GM18520 (cell line): ENCODE data around the gene APC.
"Not testable (repeated sequence)": the region's sequence is repeated elsewhere in the genome, so short reads cannot be mapped to it uniquely, and the experiment has no call there.

Source experiments
- ATAC-seq: cut with Tn5 transposase; IDR thresholded peaks from one replicate; pipeline ENCODE4 v1.9.1; 2021; ENCODE audit not compliant: unreplicated experiment

APC gene

DNA sequence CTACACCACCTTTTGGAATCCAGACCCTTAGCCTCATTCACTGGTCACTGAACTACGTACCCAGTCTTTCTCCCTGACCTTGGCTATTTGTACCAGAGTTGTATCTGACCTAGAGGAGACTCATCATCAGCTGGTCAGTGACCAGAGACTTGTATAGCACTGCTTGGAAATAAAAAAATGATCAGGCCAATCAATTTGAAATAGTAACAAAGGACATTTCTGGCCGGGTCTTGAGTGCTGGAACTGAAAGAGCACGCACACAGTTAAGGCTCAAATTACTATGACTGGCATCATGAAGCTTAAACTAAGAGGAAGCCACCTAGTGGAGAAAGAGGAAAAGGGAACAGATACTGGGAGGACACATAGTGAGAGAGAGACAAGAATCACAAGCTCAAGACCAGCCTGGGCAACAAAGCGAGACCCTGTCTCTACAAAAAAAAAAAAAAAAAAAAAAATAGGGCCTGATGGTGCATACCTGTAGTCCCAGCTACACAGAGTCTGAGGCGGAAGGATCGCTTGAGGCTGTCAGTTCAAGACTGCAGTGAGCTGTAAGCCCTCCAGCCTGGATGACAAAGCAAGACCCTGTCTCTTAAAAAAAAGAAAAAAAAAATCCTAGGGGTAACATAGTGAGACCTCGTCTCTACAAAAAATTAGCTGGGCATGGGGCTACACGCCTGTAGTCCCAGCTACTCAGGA, 110.6 kb downstream of the APC start:
- ATAC-seq = peak; percentile 98

DNA sequence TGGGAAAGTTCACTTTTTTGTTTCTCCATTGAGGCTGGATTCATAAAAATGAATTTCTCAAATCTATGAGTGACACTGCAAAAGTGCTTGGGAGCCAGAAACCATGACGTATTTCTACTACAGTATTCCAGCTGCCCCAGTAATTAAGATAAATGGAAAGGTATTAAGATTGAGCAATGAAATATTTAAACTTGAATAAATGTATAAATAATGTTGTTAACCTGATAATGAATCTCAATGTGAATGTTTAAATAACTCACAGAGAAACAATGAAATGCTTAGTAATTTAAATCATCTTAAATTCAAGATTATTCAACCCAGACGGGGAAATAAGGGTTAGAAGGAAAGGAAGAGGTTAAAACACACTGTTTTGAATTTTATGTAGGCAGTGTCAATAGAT, 112.2 kb downstream of the APC start:
- no peak for ATAC-seq

DNA sequence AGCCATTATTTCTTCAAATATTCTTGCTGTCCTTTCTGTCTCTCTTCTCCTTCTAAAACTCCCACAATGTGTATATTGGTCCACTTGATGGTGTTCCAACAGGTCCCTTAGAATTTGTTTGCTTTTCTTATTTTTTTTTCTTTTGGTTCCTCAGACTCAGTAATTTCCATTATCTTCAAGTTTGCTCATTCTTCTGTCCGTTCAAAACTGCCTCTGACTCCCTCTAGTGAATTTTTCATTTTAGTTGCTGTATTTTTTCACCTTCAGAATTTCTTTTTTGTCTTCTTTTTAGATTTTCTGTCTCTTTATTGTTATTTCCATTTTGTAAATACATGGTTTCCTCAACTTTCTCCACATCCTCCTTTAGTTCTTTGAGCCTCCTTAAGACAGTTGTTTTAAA, 117.0 kb downstream of the APC start:
- ATAC-seq = no peak

DNA sequence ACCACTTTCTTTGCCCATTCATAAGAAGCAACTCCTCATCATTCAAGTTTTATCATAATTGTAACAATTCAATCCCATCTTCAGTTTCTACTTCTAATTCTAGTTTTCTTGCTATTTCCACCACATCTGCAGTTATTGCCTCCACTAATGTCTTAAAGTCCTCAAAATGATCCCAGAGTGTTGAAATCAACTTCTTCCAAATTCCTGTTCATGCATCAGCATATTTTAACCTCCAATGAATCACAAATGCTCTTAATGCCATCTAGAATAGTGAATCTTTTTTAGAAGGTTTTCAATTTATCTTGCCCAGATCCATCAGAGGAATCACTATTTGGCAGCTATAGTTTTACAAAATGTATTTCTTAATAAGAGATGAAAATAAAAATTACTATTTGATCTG, 120.2 kb downstream of the APC start:
- no peak for ATAC-seq

DNA sequence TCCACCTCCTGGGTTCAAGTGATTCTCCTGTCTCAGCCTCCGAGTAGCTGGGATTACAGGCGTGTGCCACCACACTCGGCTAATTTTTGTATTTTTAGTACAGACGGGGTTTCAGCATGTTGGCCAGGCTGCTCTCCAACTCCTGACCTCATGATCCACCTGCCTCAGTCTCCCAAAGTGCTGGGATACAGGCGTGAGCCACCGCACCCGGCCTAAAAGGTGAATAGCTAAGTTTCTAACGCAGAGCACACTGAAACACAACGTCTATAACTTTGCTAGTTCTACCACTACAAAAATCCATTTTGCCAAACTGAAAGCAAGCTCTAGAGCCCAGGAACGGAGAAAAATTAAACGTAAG, 122.9 kb downstream of the APC start:
- not testable (repeated sequence) for ATAC-seq

DNA sequence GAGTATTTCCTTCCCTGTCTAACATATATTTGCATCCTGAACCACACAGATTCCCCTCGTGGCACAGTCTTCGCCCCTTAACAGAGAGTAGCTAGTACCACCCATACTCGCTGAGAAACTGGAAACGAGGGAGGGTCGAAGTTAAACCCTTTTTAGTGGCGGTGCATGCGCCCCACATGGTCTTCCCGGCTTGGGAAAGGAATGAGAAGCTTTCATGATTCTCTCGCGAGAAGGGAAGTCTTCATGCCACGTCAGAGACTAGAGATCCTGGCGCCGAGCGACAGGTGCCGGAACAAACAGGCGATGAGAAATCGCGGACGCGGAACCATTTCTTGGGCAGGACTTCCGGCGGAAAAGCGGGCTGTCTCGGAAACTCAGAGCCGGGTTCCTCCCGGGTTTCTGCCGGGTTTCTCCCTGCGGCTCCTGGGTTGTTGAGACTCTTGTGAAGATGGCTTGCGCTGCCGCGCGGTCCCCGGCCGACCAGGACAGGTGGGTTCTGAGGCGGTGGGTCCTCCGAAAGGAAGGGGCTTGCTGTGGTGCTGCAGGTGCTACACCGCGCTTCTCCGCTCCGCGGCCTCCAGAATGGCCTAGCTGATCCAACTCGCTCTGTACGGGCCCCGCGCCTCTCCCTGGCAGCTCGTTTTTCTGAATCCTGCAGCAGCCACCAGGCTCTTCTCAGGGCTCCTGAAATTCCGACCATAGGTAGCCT, 123.4 kb downstream of the APC start, which contains the start of gene SRP19:
SRP19 (plus strand) TSS at position 359 of the 709 bp plus-strand sequence; CDS start at position 449, 90 bp downstream.
- peak; percentile 92 for ATAC-seq

DNA sequence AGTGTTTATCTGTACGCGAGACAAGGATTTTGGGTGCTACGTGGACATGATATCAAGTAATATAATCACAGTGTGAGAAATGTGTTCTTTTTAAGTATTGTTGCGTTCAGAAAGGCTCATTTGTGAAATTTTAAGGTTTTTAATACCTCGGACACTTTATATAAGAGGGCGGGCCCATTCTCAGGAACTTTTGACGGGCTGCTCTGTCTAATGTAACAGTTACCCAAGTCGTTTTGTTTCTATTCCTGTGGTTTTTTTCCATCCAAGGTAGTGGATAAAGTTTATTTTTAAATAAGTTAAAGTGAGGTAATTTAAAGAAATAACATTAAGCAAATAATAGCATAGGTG, 123.9 kb downstream of the APC start:
- no peak for ATAC-seq

DNA sequence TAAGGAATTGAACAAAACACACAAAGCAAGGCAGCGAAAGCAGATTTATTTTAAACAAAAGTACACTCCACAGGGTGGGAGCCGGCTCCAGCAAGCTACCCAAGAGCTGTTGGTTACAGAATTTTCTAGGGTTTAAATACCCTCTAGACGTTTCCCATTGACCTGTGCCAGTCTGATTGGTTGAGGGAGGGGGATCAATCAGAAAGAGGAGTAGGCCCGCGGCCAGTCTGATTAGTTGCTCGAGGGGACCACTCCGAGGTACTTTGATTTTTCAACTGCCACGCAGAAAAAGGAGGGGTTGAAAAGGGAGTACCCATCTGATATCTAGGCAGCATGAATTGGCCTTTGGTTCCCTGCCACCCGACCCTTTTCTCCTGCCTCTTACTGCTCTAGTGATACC, 124.4 kb downstream of the APC start:
- no peak for ATAC-seq

DNA sequence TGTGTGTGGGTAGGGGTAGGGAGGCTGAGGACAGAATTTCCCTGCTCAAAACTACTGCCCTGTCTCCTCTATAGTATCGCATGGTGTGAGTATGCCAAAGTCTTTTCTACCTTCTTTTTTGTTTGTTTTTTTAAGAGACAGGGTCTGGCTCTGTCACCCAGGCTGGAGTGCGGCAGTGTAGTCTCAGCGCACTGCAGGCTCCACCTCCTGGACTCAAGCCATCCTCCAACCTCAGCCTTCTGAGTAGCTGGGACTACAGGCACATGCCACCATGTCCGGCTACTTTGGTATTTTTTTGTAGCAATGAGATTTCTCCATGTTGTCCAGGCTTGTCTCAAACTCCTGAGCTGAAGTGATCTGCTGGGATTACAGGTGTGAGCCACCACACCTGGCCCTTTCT, 125.9 kb downstream of the APC start:
- no peak for ATAC-seq

DNA sequence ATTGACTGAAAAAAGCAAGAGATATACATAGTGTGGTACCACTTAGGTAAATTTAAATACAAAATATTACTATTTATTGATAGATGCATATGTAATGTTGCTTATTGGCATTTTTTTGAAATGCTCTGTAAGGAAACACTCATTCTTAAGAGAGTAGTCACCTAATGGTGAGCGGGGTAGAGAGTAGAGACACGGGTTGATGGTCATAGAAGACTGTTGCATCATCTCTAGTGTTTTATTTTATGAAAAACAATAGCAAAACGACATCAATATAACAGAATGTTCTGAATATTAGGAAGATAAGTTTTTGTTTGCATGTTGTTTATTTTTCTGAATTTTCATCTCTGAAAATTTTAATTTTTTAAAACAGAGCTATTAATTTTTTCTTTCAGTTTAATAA, 127.4 kb downstream of the APC start:
- no peak for ATAC-seq

DNA sequence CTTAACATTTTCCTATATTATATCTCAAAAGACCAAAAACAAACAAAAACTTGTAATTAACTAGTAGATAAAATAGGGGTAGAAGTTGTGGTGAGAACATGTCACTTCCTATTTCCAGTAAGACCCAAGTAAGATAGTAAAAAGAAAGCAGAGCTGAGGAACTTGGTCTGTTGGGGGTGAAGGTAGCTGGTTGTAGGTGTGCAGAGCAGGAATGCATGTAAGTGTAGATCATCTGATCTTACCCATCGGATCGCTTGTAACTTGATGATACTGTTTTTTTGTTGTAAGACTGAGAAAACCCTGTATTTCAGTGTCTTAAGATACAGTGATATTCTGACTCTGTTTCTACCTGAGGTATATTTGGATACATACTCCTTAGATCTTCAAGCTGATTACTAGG, 129.1 kb downstream of the APC start:
- ATAC-seq = no peak

DNA sequence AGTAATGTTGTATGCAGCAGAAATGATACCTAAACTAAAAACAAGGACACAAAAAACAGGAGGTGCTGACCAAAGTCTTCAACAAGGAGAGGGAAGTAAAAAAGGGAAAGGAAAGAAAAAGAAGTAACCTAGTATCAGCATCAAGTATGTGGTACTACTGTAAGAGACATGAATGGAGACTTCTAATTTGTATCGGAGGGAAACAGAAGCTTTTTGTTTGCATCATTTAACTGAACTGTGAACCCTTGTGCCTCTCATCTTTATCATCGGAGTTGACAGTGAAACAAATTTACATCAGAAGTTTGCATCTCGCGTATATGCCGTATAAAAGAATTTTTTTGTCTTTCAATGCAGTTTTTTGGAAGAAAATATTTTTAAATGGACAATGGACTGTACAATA, 129.7 kb downstream of the APC start:
- no peak for ATAC-seq

DNA sequence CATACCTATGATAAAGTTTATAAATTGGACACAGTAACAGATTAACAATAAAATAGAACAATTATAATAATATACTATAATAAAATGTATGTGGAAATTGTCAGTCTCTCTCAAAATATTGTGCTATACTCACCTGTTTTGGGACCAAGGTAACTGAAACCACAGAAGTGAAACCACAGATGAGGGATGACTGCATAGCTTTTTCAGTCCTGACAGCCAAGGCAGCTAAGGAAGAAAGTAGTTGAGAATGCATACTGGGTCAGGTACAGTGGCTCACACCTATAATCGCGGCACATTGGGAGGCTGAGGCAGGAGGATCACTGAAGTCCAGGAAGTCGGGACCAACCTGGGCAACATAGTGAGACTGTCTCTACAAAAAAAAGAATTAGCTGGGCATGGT, 132.3 kb downstream of the APC start:
- peak; percentile 64 for ATAC-seq

DNA sequence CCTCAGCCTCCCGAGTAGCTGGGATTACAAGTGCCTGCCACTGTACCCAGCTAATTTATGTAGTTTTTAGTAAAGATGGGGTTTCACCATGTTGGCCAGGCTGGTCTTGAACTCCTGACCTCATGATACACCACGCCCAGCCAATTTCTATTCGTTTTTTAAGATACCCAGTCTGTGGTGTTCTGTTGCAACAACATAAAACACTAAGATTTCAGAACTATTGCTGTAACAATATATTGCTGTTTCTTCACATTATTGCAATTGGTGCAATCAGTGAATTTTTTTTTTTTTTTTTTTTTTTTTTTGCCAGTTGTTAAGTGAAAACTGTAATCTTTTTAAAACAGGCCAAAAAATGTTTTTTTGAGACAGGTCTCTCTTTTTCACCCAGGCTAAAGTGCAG, 133.3 kb downstream of the APC start:
- ATAC-seq = no peak

DNA sequence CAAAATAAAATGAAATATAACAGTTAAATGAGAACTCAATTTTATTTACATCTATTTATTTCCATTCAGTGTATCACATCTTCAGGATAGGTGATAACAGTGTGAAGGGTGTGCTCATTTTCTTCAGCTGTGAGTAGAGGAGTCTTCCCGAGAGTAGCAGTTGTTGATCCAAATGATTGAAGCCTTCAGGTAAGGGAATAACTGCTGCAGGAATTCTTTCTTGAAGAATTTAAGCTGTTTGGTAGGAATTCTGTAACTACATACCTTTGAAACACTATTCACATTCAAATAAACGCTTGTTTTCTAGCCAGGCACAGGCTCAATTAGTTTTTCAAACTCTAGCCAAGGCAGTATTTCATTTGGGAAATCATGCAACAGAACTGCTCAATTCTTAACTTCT, 138.7 kb downstream of the APC start:
- ATAC-seq = no peak

DNA sequence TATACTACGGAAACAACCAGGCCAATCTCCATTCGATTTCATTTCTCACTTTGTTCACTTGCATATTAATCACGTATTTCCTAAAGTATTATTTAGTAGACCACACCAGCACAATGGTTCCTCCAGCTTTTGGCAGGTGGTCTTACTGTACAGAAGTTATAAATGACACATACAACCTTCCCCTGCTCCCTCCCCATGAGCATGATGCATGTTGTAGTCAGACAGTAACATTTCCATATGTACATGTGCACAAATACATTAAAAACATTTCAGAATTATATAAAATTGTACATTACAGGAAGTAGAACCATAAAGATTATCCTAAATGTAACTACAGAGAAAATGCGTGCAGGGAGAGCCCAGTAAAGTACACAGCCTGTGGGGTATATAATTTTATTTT, 140.4 kb downstream of the APC start:
- ATAC-seq = no peak

DNA sequence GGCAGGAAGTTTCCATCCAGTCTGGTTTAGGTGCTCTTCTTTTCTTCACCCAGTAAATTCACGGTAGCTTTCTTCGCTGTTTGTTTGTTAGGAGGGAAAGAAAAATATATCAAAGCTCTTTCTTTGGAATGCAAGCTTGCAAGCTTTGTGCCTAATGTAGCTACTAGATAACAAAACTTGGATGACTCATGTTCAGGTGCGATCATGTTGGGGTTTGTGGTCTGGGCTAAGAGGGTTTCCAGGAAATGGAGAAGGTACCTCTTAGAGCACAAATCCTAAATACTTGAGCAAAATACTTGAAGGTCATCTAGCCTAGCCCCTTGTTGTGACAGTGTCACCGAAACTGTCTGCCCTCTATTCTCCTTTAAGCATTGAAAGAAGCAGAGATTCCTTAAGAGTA, 141.1 kb downstream of the APC start:
- peak; percentile 46 for ATAC-seq

DNA sequence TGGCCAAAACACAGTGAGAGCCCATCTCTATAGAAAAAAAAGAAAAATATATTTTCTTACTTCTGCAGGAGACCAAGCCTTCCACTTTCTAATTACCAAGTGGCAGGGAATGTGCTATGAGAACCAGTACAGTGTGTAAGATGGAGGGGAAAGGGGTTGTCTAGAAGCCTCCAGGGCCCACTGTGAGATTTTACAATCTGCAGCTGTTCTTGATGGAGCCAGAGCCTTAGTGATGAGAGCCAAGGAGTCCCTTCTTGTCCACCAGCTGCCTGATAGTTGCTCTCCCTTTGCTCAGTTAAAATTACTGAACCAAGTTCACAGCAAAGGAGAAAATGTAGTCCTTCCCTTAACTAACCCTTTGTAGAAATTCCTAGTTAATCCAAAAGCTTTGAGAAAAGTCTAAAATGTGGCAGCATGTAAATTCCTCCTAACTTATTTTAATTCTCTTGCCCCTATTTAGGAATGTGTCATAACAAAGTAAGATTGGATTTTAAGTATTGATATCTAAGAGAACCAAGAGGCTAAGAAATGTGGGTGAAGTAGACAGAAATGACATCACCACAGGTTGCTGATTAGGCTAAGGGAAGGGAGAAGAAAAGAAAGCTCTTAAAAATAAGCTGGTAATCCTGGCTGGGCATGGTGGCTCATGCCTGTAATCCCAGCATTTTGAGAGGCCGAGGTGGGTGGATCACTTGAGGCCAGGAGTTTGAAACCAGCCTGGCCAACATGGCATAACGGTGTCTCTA, 142.7 kb downstream of the APC start:
- no peak for ATAC-seq

DNA sequence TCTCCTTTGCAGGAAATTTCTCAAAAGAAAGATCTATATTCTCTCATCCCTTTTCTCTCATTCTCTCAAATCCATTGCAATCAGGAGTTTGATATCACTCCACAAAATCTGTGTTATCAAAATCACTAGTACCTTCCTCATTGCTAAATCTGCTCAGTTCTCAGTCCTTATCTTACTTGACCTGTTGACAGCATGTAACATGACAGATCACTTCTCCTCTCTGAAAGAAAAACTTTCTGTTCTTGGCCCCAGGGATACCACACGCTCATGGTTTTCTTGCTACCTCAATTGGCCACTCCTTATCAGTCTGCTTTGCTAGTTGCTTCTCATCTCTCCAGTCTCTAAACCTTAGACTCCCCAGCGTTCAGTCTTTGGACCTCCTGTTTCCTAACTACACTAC, 145.5 kb downstream of the APC start:
- no peak for ATAC-seq

DNA sequence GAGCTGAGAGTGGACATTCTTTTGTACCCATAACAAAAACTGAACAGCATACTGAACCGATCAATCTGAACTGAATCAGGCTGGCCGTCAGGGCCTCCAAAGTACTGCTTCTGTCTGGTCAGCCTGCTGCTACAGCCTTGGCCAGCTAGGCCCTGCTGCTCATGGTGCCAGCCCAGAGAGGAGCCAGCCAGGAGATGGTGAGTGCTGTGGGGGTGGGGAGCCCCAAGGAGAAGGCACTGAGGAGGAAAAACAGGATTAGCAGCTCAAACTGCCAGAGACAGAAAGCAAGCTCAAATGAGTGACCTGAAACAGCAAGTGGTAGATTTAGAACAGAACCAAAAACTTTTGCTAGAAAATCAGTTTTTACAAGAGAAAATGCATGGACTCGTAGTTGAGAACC, 147.3 kb downstream of the APC start:
- ATAC-seq = no peak

DNA sequence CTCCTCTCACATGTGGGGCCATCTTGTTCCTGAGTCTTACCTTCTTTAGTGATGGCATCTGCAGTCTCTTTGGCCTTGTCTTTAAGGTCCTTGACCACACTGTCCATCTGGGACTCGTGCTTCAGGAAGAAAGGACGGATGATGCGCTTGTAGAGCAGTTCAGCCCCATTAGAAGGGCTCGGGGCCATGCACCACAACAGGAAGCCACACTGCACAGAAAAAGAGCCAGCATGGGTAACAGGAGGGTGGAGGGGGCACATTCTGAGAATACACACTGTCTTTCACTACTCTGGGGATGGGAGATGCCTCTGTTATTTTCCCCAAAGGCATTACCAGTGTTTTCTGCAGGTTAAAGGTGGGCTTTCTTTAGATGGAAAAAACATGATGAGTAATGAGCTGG, 149.3 kb downstream of the APC start:
- no peak for ATAC-seq

DNA sequence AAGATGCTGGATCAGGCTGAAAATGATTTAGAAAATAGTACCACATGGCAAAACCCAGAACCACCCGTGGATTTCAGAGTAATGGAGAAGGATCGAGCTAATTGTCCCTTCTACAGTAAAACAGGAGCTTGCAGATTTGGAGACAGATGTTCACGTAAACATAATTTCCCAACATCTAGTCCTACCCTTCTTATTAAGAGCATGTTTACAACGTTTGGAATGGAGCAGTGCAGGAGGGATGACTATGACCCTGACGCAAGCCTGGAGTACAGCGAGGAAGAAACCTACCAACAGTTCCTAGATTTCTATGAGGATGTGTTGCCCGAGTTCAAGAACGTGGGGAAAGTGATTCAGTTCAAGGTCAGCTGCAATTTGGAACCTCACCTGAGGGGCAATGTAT, 154.4 kb downstream of the APC start:
- not testable (repeated sequence) for ATAC-seq
